Osteoblast (primary cell): ENCODE data around the gene IGLL5. TPM values are rescaled to one million over a fixed set of nuclear protein-coding genes. Genes with fewer than 3 reads are reported as not detected.
A peak's percentile ranks its signal among the peaks of the same experiment; 100 is the strongest.

Experiments used
- DNase-seq: peaks from one replicate; pipeline ENCODE4 v3.0.0; 2011; ENCODE audit warnings: low spot score, mixed read lengths; ENCODE audit not compliant: insufficient read length; ENCODE audit errors: missing footprints
- H2AFZ ChIP-seq: 2 replicates; pipeline ENCODE4 v1.6.0; 2011; ENCODE audit warnings: mild to moderate bottlenecking, low read length
- H3K27ac ChIP-seq: 2 replicates; pipeline ENCODE4 v1.5.1; 2011; ENCODE audit warnings: mild to moderate bottlenecking, low read depth, low read length, moderate library complexity
- H3K27me3 ChIP-seq: 2 replicates; pipeline ENCODE4 v1.6.0; 2012; ENCODE audit warnings: mild to moderate bottlenecking, control low read depth, inconsistent platforms, low read length, moderate library complexity; ENCODE audit not compliant: insufficient read depth
- H3K36me3 ChIP-seq: 2 replicates; pipeline ENCODE4 v1.5.1; 2011; ENCODE audit warnings: mild to moderate bottlenecking, low read length, control low read depth, moderate library complexity; ENCODE audit not compliant: insufficient read depth
- H3K4me1 ChIP-seq: 2 replicates; pipeline ENCODE4 v1.5.1; 2011; ENCODE audit warnings: mild to moderate bottlenecking, low read length, control low read depth, moderate library complexity; ENCODE audit not compliant: insufficient read depth
- H3K4me2 ChIP-seq: 2 replicates; pipeline ENCODE4 v1.6.0; 2011; ENCODE audit warnings: mild to moderate bottlenecking, low read length; ENCODE audit not compliant: insufficient read depth
- H3K4me3 ChIP-seq: fragments of 200-600 bp; sonication (generic); 3 replicates; pipeline ENCODE4 v1.5.1; 2012; ENCODE audit warnings: mild to moderate bottlenecking, low read length, inconsistent platforms; ENCODE audit not compliant: insufficient read depth
- H3K79me2 ChIP-seq: 2 replicates; pipeline ENCODE4 v1.6.0; 2012; ENCODE audit warnings: mild to moderate bottlenecking, low read length, control low read depth, inconsistent platforms; ENCODE audit not compliant: insufficient read depth
- H3K9me3 ChIP-seq: 2 replicates; pipeline ENCODE4 v1.5.1; 2011; ENCODE audit warnings: low read depth, low read length, control low read depth
- H4K20me1 ChIP-seq: 2 replicates; pipeline ENCODE4 v1.6.0; 2012; ENCODE audit warnings: mild to moderate bottlenecking, low read length, control low read depth; ENCODE audit not compliant: insufficient read depth
- total RNA-seq: library from RNA; depleted of rRNA; stranded (reverse); fragments of >200 nt; gene quantifications from 2 replicates; pipeline ENCODE4 v1.2.3, GENCODE V29; 2012
- TF ChIP-seq, protein P1 (sequence below): IDR thresholded peaks from 2 replicates; pipeline ENCODE4 v1.5.1; 2011; ENCODE audit warnings: mild to moderate bottlenecking, low read depth, low read length, moderate library complexity; ENCODE audit errors: extremely low read depth

The IGLL5 gene
- total RNA-seq, 1 donor = not detected

DNA sequence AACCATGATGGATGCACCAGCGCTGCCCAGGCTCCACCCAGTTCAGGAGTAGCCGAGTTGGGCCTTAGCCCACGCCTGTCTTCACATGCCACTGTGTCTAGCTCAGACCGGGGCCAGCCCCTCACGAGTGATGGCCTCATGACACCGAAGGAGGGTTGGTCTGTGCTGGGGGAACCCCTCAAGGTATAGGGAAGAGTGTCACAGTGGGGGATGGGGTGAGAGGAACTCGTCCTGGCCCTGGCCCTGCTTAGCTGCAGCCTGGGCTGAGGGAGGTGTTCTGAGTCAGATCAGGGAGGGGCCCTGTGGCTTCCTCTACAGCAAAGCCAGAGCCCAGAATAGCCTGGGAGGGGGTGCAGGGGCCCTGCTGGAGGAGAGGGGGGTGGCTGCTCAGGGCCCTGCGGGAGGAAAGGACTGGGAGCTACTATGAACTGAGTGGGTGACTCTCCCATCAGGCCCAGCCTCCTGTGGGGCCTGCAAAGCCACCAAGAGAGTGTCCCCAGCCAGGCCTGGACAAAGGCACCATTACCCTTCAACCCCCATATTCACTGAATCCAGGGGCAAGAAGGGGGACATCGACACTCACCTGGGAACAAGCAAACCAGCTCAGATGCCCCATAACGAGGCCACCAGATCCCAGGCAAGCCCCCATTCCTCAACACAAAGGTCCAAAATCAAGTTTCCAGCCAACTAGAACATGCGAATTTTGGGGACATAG, 41.2 kb downstream of the IGLL5 start:
- no peaks in the 10 kb centered on the region for H3K4me1 ChIP-seq
- no peaks in the 10 kb centered on the region for H3K36me3 ChIP-seq
- H3K4me2 ChIP-seq = no peak overlapping the region
- H3K27me3 ChIP-seq = no peaks in the 10 kb centered on the region
- H3K9me3 ChIP-seq = no peaks in the 10 kb centered on the region
- peak overlapping the region; percentile 41 for H2AFZ ChIP-seq
- no peak overlapping the region for H3K4me3 ChIP-seq
- no peaks in the 10 kb centered on the region for H3K79me2 ChIP-seq
- DNase-seq = peak; percentile 93
- no peaks in the 10 kb centered on the region for H4K20me1 ChIP-seq
- TF ChIP-seq, protein P1, sequence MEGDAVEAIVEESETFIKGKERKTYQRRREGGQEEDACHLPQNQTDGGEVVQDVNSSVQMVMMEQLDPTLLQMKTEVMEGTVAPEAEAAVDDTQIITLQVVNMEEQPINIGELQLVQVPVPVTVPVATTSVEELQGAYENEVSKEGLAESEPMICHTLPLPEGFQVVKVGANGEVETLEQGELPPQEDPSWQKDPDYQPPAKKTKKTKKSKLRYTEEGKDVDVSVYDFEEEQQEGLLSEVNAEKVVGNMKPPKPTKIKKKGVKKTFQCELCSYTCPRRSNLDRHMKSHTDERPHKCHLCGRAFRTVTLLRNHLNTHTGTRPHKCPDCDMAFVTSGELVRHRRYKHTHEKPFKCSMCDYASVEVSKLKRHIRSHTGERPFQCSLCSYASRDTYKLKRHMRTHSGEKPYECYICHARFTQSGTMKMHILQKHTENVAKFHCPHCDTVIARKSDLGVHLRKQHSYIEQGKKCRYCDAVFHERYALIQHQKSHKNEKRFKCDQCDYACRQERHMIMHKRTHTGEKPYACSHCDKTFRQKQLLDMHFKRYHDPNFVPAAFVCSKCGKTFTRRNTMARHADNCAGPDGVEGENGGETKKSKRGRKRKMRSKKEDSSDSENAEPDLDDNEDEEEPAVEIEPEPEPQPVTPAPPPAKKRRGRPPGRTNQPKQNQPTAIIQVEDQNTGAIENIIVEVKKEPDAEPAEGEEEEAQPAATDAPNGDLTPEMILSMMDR = no peak
- H3K27ac ChIP-seq = no peak overlapping the region

DNA sequence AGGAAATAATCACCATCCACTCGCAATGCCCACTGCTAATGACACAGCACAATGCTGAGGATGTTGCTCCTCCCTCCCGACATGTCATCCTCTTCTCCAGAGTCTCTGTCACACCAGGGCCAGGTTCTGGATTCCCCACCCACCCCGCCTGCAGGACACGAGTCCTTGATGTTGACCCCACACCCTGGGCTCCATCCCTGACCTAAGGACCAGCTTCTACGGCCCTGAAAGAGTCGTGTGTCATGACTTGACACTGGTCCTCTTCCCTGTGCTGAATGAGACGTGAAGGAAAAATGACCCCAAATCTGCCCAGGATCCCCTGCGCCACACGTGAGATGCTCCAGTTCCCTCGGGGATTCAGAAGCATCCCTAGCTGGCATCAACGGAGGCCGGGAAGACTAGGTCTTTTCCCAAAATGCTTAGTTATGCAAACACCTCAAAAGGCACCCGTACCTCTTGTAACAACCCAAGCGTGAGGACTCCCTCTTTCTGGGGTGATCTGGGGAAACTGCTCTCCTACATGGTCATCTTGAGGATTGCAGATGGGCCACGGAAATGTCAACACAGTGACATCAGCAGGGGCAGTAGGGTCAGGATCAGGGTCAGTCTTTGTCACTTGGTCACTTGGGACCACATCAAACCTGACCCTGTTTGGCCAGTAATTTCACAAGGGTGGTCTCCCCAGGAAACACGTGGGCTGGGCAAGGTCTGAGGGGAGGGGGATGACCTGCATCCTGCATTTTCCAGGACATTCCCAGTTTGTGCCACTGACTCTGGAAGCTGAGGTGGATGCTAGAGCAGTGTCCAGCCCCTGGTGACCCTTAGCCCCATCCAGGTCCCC, 42.0 kb downstream of the IGLL5 start:
- H3K4me3 ChIP-seq = no peak overlapping the region
- no peak overlapping the region for H2AFZ ChIP-seq
- no peaks in the 10 kb centered on the region for H3K79me2 ChIP-seq
- H3K4me2 ChIP-seq = no peak overlapping the region
- no peak for DNase-seq
- no peaks in the 10 kb centered on the region for H3K4me1 ChIP-seq
- H3K27ac ChIP-seq = no peak overlapping the region
- H3K27me3 ChIP-seq = no peaks in the 10 kb centered on the region
- H4K20me1 ChIP-seq = no peaks in the 10 kb centered on the region
- H3K36me3 ChIP-seq = no peaks in the 10 kb centered on the region
- TF ChIP-seq, protein P1 = no peak
- no peaks in the 10 kb centered on the region for H3K9me3 ChIP-seq

DNA sequence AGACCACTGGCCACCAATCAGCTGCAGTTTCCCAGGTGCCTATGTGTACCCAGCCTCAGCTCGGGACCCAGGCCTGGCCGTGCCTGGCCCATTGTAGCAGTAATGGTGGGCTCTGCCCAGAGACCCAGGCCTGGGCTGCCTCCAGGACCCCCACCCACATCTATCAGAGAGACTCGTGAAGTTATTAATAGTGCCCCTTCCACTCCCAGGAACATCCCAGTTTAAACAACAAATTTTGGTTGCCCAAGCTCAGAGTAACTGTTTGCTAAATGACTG, 42.5 kb downstream of the IGLL5 start:
- Histone ChIP-seq H3K9me3 (no peaks in the 10 kb centered on the region), H3K79me2 (no peaks in the 10 kb centered on the region), H3K4me3 (no peak overlapping the region), H3K4me2 (no peak overlapping the region), H3K4me1 (no peaks in the 10 kb centered on the region), H2AFZ (no peak overlapping the region), H3K36me3 (no peaks in the 10 kb centered on the region), H3K27me3 (no peaks in the 10 kb centered on the region), H3K27ac (no peak overlapping the region), H4K20me1 (no peaks in the 10 kb centered on the region)
- no peak for DNase-seq
- TF ChIP-seq, protein P1 = no peak
